ENCODE measurements around the gene GRPR.

Gene GRPR

GRCh38 chrX:16186380-16187007 lies 63.1 kb downstream of the GRPR start:
- DNase-seq, result no peak

GRCh38 chrX:16187024-16187760 lies 63.8 kb downstream of the GRPR start:
- DNase-seq, result no peak

- DNase-seq, result no peak
These were observed 65.3 kb downstream of the GRPR start for GRCh38 chrX:16188687-16189086.

- no peak for DNase-seq
These were observed 68.2 kb downstream of the GRPR start for GRCh38 chrX:16191605-16192004.

- no peak for DNase-seq
These were observed 73.5 kb downstream of the GRPR start for GRCh38 chrX:16196829-16197228.

GRCh38 chrX:16199343-16199742 lies 76.0 kb downstream of the GRPR start:
- DNase-seq, result no peak

GRCh38 chrX:16202943-16203342 lies 79.6 kb downstream of the GRPR start:
- DNase-seq, result no peak
